DMS53 treated with DMSO at 0.1 percent for 48 hours (cell line): Measurements from ENCODE around the gene CTH.
"Not testable (repeated sequence)": the region's sequence is repeated elsewhere in the genome, so short reads cannot be mapped to it uniquely, and the experiment has no call there.

Source experiments
- DNase-seq: peaks from one replicate; lab custom pipeline; 2025; ENCODE audit not compliant: unreplicated experiment; lab: John Stamatoyannopoulos, UW

The CTH gene

DNA sequence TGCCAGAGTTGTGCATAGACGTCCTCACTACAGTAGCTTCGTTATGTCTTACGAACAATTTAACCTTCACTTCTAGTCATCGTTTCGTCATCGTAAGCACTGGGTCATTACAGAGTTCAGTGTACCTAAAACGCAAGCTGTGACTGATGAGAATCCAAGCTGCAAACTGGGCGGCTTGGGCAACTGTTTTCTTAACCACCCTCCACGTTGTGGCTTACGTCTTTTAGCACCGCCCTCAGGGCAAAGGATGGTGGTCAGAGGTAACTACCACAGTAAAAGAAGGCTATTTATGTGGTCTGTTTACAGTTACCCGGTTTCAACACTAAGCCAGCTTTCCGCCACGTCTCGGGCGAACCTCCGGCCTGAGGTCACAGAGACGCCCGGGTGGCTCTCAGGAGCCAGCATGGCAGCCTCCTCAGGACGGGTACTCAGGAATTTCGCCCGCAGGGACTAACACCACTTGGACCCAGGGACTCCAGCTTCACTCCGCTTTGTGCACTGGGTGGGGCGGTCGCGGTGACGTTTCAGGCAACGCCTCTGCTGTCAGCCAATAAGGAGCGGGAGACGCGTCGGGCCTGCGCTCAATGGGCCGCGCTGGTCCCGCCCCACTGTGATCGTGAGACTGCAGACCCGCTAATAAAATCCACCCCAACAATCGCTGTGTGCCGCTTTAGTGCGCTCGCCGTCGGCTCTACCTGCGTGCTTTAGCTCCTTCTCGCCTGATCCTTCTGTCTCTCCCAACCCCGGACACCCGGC, at the start of gene CTH:
TSS of gene CTH (plus strand) at position 665 of the 756 bp plus-strand sequence. CDS start 148 bp downstream, outside the sequence.
- peak; percentile 99 for DNase-seq

- no peak for DNase-seq
Measured at GRCh38 chr1:70361727-70362398, 49.2 kb upstream of the CTH start.

- DNase-seq = no peak
Measured at GRCh38 chr1:70364439-70364838, 46.6 kb upstream of the CTH start.

GRCh38 chr1:70366425-70366952, 44.6 kb upstream of the CTH start:
- not testable (repeated sequence) for DNase-seq

GRCh38 chr1:70366997-70367396, 44.1 kb upstream of the CTH start:
- not testable (repeated sequence) for DNase-seq

GRCh38 chr1:70367397-70367796, 43.7 kb upstream of the CTH start:
- not testable (repeated sequence) for DNase-seq

- not testable (repeated sequence) for DNase-seq
Measured at GRCh38 chr1:70371586-70371985, 39.5 kb upstream of the CTH start.

- DNase-seq = no peak
Measured at GRCh38 chr1:70372426-70372825, 38.6 kb upstream of the CTH start.

DNA sequence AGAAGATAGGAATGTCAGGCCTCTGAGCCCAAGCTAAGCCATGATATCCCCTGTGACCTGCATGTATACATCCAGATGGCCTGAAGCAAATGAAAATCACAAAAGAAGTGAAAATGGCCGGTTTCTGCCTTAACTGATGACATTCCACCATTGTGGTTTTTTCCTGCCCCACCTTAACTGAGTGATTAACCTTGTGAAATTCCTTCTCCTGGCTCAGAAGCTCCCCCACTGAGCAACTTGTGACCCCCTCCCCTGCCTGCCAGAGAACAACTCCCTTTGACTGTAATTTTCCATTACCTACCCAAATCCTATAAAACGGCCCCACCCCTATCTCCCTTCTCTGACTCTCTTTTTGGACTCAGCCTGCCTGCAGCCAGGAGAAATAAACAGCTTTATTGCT, 37.5 kb upstream of the CTH start:
- DNase-seq = not testable (repeated sequence)

GRCh38 chr1:70376196-70376595, 34.9 kb upstream of the CTH start:
- no peak for DNase-seq

GRCh38 chr1:70382682-70383081, 28.4 kb upstream of the CTH start:
- DNase-seq = no peak

DNA sequence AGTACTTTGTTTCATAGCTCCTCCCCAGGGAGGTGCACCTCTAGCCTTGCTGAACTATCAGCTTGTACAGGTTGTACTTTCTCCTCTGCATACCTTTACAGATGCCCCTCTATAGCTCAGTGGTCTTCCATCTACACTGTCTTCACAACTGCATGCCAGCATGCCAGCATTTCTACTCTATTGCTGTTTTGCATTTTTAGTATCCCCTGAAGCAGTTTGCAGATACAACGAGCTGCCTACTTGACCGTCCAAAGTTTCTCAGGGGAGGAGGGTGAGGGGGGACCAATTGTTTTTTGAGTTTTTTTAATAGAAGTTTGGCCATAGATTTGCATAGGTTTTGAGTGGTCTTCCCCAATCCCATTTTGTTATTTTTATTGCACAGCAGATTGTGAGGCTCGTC, 27.6 kb upstream of the CTH start:
- no peak for DNase-seq

- no peak for DNase-seq
Measured at GRCh38 chr1:70384542-70384941, 26.5 kb upstream of the CTH start.

GRCh38 chr1:70385477-70385876, 25.6 kb upstream of the CTH start:
- no peak for DNase-seq

- peak; percentile 52 for DNase-seq
Measured at GRCh38 chr1:70386121-70386520, 24.9 kb upstream of the CTH start.

DNA sequence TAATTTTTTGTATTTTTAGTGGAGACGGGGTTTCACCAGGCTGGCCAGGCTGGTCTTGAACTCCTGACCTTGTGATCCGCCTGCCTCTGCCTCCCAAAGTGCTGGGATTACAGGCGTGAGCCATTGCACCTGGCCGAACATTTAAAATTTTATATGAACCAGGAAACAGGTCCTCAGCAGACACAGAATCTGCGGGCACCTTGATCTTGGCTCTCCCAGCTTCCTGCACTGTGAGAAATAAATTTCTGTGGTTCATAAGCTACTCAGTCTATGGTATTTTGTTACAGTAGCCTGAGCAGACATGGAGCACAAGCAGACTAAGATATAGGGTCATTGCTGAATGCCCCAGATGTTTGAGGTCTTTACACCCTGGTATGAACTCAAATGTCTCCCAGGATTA, 23.6 kb upstream of the CTH start:
- no peak for DNase-seq

- peak; percentile 16 for DNase-seq
Measured at GRCh38 chr1:70392626-70393025, 18.4 kb upstream of the CTH start.

DNA sequence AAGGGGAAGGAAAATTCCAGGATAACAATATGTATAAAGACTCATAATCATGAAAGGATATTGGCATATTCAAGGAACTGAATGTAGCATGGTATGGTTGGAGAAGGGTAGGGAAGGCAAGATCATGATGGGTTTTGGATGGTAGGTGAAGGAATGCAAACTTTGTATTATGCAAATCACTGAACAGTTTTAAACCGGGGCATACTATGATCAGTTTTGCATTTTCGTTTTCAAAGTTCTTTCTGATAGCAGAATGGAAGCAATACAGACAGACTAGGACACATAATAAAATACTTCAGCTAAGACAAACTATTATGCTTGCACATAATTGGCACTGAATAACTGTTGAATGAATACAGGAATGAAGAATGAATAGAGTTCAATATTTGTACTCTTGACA, 14.5 kb upstream of the CTH start:
- DNase-seq = no peak

DNA sequence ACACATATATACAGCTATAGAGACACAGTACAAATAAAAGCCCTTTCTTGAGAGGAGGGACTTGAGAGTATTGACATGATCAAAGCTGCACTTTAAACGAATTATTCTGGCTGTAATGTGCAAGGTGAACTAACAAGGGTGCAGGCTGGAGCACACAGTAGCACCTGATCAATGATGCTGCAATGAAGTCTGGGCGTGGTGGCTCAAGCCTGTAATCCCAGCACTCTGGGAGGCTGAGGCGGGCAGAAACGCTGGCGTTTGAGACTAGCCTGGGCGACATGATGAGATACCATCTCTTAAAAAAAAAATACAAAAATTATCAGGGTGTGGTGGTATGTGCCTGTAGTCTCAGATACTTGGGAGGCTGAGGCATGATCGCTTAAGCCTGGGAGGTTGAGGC, 14.1 kb upstream of the CTH start:
- DNase-seq = no peak

- no peak for DNase-seq
Measured at GRCh38 chr1:70400335-70400734, 10.7 kb upstream of the CTH start.

- no peak for DNase-seq
Measured at GRCh38 chr1:70401974-70402373, 9.1 kb upstream of the CTH start.

DNA sequence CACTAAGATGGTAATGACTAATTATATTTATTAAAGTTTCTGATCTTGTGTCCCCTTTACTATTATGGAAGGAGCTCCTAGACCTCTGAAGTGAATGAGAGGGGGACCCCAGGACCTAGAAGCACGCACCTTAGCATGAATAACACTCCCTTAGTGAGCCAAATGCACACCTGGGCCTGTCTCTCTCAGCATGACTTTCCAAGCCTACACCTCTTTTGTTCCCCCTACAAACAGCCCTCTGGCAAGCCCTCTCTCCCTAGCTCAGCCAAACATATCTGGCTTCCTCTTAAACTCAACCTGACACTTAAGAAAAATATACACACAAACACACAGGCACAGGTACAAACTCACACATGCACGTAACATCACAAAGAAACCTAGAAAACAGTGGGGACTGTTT, 7.3 kb upstream of the CTH start:
- DNase-seq = no peak
